ENCODE measurements around the gene FAM110C. TPM values are rescaled to one million over a fixed set of nuclear protein-coding genes. Genes with fewer than 3 reads are reported as not detected.
"Not testable (repeated sequence)": the region's sequence is repeated elsewhere in the genome, so short reads cannot be mapped to it uniquely, and the experiment has no call there.

FAM110C gene
- total RNA-seq, 1 donor from 2014 or later: 5.3 TPM

- DNase-seq (ENCODE audit: low spot score): peak; percentile 48
- H3K27ac Mint-ChIP-seq: peak overlapping the region; percentile 74
- H3K36me3 Mint-ChIP-seq (ENCODE audit: low read depth): peaks cover 31% of the 10 kb centered on the region
- H3K4me1 Mint-ChIP-seq (ENCODE audit: low read depth): peaks cover 76% of the 10 kb centered on the region
- intact Hi-C loops (cut with micrococcal nuclease): no loop called here
- H3K27me3 Mint-ChIP-seq (ENCODE audit: low read depth): no peaks in the 10 kb centered on the region
- H3K9me3 Mint-ChIP-seq: no peaks in the 10 kb centered on the region
- peak overlapping the region; percentile 17 for H3K4me3 Mint-ChIP-seq (ENCODE audit: low read depth)
Measured at GRCh38 chr2:33620-34019, 12.7 kb downstream of the FAM110C start.

GRCh38 chr2:32068-32467 lies 14.2 kb downstream of the FAM110C start:
- Mint-ChIP-seq H3K9me3 (peaks cover 3% of the 10 kb centered on the region), H3K4me1 (ENCODE audit: low read depth) (peaks cover 86% of the 10 kb centered on the region), H3K36me3 (ENCODE audit: low read depth) (peaks cover 24% of the 10 kb centered on the region), H3K27ac (peak overlapping the region; percentile 79), H3K27me3 (ENCODE audit: low read depth) (no peaks in the 10 kb centered on the region), H3K4me3 (ENCODE audit: low read depth) (no peak overlapping the region)
- peak; percentile 23 for DNase-seq (ENCODE audit: low spot score)
- intact Hi-C loops (cut with micrococcal nuclease): loop anchor here (1.0 kb wide), 1 partner anchor 10 kb away; no protein-coding TSS in a partner anchor

- Mint-ChIP-seq H3K4me3 (ENCODE audit: low read depth) (no peak overlapping the region), H3K36me3 (ENCODE audit: low read depth) (peaks cover 17% of the 10 kb centered on the region), H3K27ac (no peak overlapping the region), H3K4me1 (ENCODE audit: low read depth) (peaks cover 74% of the 10 kb centered on the region), H3K9me3 (peaks cover 3% of the 10 kb centered on the region), H3K27me3 (ENCODE audit: low read depth) (no peaks in the 10 kb centered on the region)
- no peak for DNase-seq (ENCODE audit: low spot score)
- intact Hi-C loops (cut with micrococcal nuclease): no loop called here
Measured at GRCh38 chr2:29253-29652, 17.1 kb downstream of the FAM110C start.

- intact Hi-C loops (cut with micrococcal nuclease): no loop called here
- Mint-ChIP-seq H3K4me3 (ENCODE audit: low read depth) (no peak overlapping the region), H3K36me3 (ENCODE audit: low read depth) (peaks cover 17% of the 10 kb centered on the region), H3K9me3 (peaks cover 3% of the 10 kb centered on the region), H3K27me3 (ENCODE audit: low read depth) (no peaks in the 10 kb centered on the region), H3K4me1 (ENCODE audit: low read depth) (peaks cover 72% of the 10 kb centered on the region), H3K27ac (peak overlapping the region; percentile 26)
- no peak for DNase-seq (ENCODE audit: low spot score)
Measured at GRCh38 chr2:28406-28975, 17.8 kb downstream of the FAM110C start.

GRCh38 chr2:26891-27290 lies 19.4 kb downstream of the FAM110C start:
- H3K27ac Mint-ChIP-seq: no peak overlapping the region
- no peaks in the 10 kb centered on the region for H3K27me3 Mint-ChIP-seq (ENCODE audit: low read depth)
- H3K9me3 Mint-ChIP-seq: peaks cover 17% of the 10 kb centered on the region
- intact Hi-C loops (cut with micrococcal nuclease): no loop called here
- peaks cover 19% of the 10 kb centered on the region for H3K36me3 Mint-ChIP-seq (ENCODE audit: low read depth)
- peaks cover 62% of the 10 kb centered on the region for H3K4me1 Mint-ChIP-seq (ENCODE audit: low read depth)
- DNase-seq (ENCODE audit: low spot score): no peak
- H3K4me3 Mint-ChIP-seq (ENCODE audit: low read depth): no peak overlapping the region

GRCh38 chr2:25543-25942 lies 20.8 kb downstream of the FAM110C start:
- Mint-ChIP-seq H3K4me3 (ENCODE audit: low read depth) (no peak overlapping the region), H3K27ac (no peak overlapping the region), H3K9me3 (peaks cover 17% of the 10 kb centered on the region), H3K27me3 (ENCODE audit: low read depth) (no peaks in the 10 kb centered on the region), H3K36me3 (ENCODE audit: low read depth) (peaks cover 18% of the 10 kb centered on the region), H3K4me1 (ENCODE audit: low read depth) (peaks cover 52% of the 10 kb centered on the region)
- intact Hi-C loops (cut with micrococcal nuclease): no loop called here
- DNase-seq (ENCODE audit: low spot score): no peak

GRCh38 chr2:24591-24990 lies 21.7 kb downstream of the FAM110C start:
- DNase-seq (ENCODE audit: low spot score); H3K27ac Mint-ChIP-seq; H3K4me3 Mint-ChIP-seq (ENCODE audit: low read depth); H3K27me3 Mint-ChIP-seq (ENCODE audit: low read depth); intact Hi-C loops (cut with micrococcal nuclease): not testable (repeated sequence)
- peaks cover 12% of the 10 kb centered on the region for H3K36me3 Mint-ChIP-seq (ENCODE audit: low read depth)
- peaks cover 44% of the 10 kb centered on the region for H3K4me1 Mint-ChIP-seq (ENCODE audit: low read depth)
- H3K9me3 Mint-ChIP-seq: peaks cover 17% of the 10 kb centered on the region

GRCh38 chr2:24107-24506 lies 22.2 kb downstream of the FAM110C start:
- Mint-ChIP-seq H3K36me3 (ENCODE audit: low read depth) (peaks cover 10% of the 10 kb centered on the region), H3K4me3 (ENCODE audit: low read depth) (no peak overlapping the region), H3K4me1 (ENCODE audit: low read depth) (peaks cover 41% of the 10 kb centered on the region), H3K9me3 (peaks cover 17% of the 10 kb centered on the region), H3K27ac (peak overlapping the region; percentile 43), H3K27me3 (ENCODE audit: low read depth) (no peaks in the 10 kb centered on the region)
- intact Hi-C loops (cut with micrococcal nuclease): no loop called here
- DNase-seq (ENCODE audit: low spot score): no peak

- H3K27ac Mint-ChIP-seq: no peak overlapping the region
- DNase-seq (ENCODE audit: low spot score): no peak
- peaks cover 33% of the 10 kb centered on the region for H3K4me1 Mint-ChIP-seq (ENCODE audit: low read depth)
- H3K4me3 Mint-ChIP-seq (ENCODE audit: low read depth): no peak overlapping the region
- peaks cover 7% of the 10 kb centered on the region for H3K36me3 Mint-ChIP-seq (ENCODE audit: low read depth)
- peaks cover 17% of the 10 kb centered on the region for H3K9me3 Mint-ChIP-seq
- H3K27me3 Mint-ChIP-seq (ENCODE audit: low read depth): no peaks in the 10 kb centered on the region
- intact Hi-C loops (cut with micrococcal nuclease): no loop called here
Measured at GRCh38 chr2:23283-23682, 23.0 kb downstream of the FAM110C start.

GRCh38 chr2:22244-22643 lies 24.1 kb downstream of the FAM110C start:
- Mint-ChIP-seq H3K4me1 (ENCODE audit: low read depth) (peaks cover 24% of the 10 kb centered on the region), H3K9me3 (peaks cover 13% of the 10 kb centered on the region)
- H3K27ac Mint-ChIP-seq; H3K4me3 Mint-ChIP-seq (ENCODE audit: low read depth); DNase-seq (ENCODE audit: low spot score); H3K27me3 Mint-ChIP-seq (ENCODE audit: low read depth); H3K36me3 Mint-ChIP-seq (ENCODE audit: low read depth); intact Hi-C loops (cut with micrococcal nuclease): not testable (repeated sequence)

GRCh38 chr2:20259-20658 lies 26.0 kb downstream of the FAM110C start:
- intact Hi-C loops (cut with micrococcal nuclease); H3K27ac Mint-ChIP-seq; H3K27me3 Mint-ChIP-seq (ENCODE audit: low read depth); H3K36me3 Mint-ChIP-seq (ENCODE audit: low read depth); DNase-seq (ENCODE audit: low spot score); H3K4me3 Mint-ChIP-seq (ENCODE audit: low read depth): not testable (repeated sequence)
- peaks cover 13% of the 10 kb centered on the region for H3K9me3 Mint-ChIP-seq
- H3K4me1 Mint-ChIP-seq (ENCODE audit: low read depth): peaks cover 23% of the 10 kb centered on the region

- H3K27me3 Mint-ChIP-seq (ENCODE audit: low read depth): peaks cover 2% of the 10 kb centered on the region
- intact Hi-C loops (cut with micrococcal nuclease): no loop called here
- no peak overlapping the region for H3K27ac Mint-ChIP-seq
- DNase-seq (ENCODE audit: low spot score): no peak
- no peak overlapping the region for H3K4me3 Mint-ChIP-seq (ENCODE audit: low read depth)
- H3K9me3 Mint-ChIP-seq: peaks cover 13% of the 10 kb centered on the region
- peaks cover 28% of the 10 kb centered on the region for H3K4me1 Mint-ChIP-seq (ENCODE audit: low read depth)
- peaks cover 4% of the 10 kb centered on the region for H3K36me3 Mint-ChIP-seq (ENCODE audit: low read depth)
Measured at GRCh38 chr2:19505-19904, 26.8 kb downstream of the FAM110C start.

GRCh38 chr2:18402-19271 lies 27.7 kb downstream of the FAM110C start:
- peaks cover 2% of the 10 kb centered on the region for H3K27me3 Mint-ChIP-seq (ENCODE audit: low read depth)
- H3K4me1 Mint-ChIP-seq (ENCODE audit: low read depth): peaks cover 21% of the 10 kb centered on the region
- DNase-seq (ENCODE audit: low spot score): no peak
- H3K36me3 Mint-ChIP-seq (ENCODE audit: low read depth): peaks cover 4% of the 10 kb centered on the region
- H3K27ac Mint-ChIP-seq: no peak overlapping the region
- H3K4me3 Mint-ChIP-seq (ENCODE audit: low read depth): no peak overlapping the region
- peaks cover 13% of the 10 kb centered on the region for H3K9me3 Mint-ChIP-seq
- intact Hi-C loops (cut with micrococcal nuclease): no loop called here

All from activated T-helper 2 cell treated with anti-CD3 and anti-CD28 coated beads, Interferon-gamma antibody, Interleukin-2, Interleukin-4, amounts not matched to agents 10 μg/mL and 5 μg/mL and 100 μg/mL, durations not matched to agents 14 hours and 24 hours and 36 hours (primary cell).